Naive thymus-derived CD8-positive, alpha-beta T cell (primary cell): ENCODE data around the gene MT1A. TPM values are rescaled to one million over a fixed set of nuclear protein-coding genes. Genes with fewer than 3 reads are reported as not detected.
A peak's percentile ranks its signal among the peaks of the same experiment; 100 is the strongest.

Experiments used
- ATAC-seq, 2 donors: fragments of 150-1000 bp; cut with Tn5 transposase in 1 of 2; sonication (Bioruptor Pico), chemical (Tn5 transposase) in 1 of 2; 1 replicate in 1 of 2; 2 replicates in 1 of 2; pipeline ENCODE4 v1.10.0; 2021; ENCODE audit warnings: mild to moderate bottlenecking in 2 of 2, moderate library complexity in 2 of 2
- POLR2A ChIA-PET: fragments of 350-600 bp; sonication (Branson Sonifier 250); formaldehyde crosslinking; loops from one replicate; lab custom pipeline; 2021; ENCODE audit warnings: antibody characterized with exemption; lab: Charles Lee
- DNase-seq, 10 donors: peaks; one replicate each; pipeline versions ENCODE4 v3.0.0 to v3.0.0-alpha.2; 2020 to 2022
- H3K27ac Mint-ChIP-seq, 10 donors: one replicate each; pipeline ENCODE4 v1.8.0; 2020 to 2022; ENCODE audit warnings: mild to moderate bottlenecking in 10 of 10, mixed read lengths in 10 of 10, moderate library complexity in 4 of 10, inconsistent platforms in 1 of 10
- H3K27me3 Mint-ChIP-seq, 5 donors: one replicate each; pipeline ENCODE4 v1.8.0; 2021 to 2022; ENCODE audit warnings: mixed read lengths in 5 of 5
- H3K36me3 Mint-ChIP-seq, 3 donors: one replicate each; pipeline ENCODE4 v1.8.0; 2020 to 2022; ENCODE audit warnings: mixed read lengths in 3 of 3, mild to moderate bottlenecking in 2 of 3, inconsistent platforms in 1 of 3
- H3K4me1 Mint-ChIP-seq, 4 donors: one replicate each; pipeline ENCODE4 v1.8.0; 2021 to 2022; ENCODE audit warnings: mixed read lengths in 4 of 4
- H3K4me3 Mint-ChIP-seq, 10 donors: one replicate each; pipeline ENCODE4 v1.8.0; 2020 to 2022; ENCODE audit warnings: mild to moderate bottlenecking in 10 of 10, mixed read lengths in 10 of 10, moderate library complexity in 6 of 10, inconsistent platforms in 1 of 10
- H3K9me3 Mint-ChIP-seq, 9 donors: one replicate each; pipeline ENCODE4 v1.8.0; 2020 to 2022; ENCODE audit warnings: mixed read lengths in 9 of 9, mild to moderate bottlenecking in 3 of 9, inconsistent platforms in 1 of 9, moderate library complexity in 1 of 9
- polyA plus RNA-seq, 3 donors: library from polyadenylated mRNA; unstranded; fragments of 300-500 nt; fragmentation: Illumina TruSeq; gene quantifications; one replicate each; pipeline ENCODE4 v1.2.3, GENCODE V29; 2021
- total RNA-seq, 8 experiments: library from RNA in 2 of 8; stranded (reverse) in 2 of 8; gene quantifications; one replicate each; pipeline ENCODE4 v1.2.3 and lab custom pipeline; 2021 to 2026

MT1A gene
- total and polyA plus RNA-seq, 5 experiments from 2014 or later, result not detected

GRCh38 chr16:56605475-56605874 lies 33.0 kb upstream of the MT1A start:
- H3K36me3 Mint-ChIP-seq, result no peaks in the 10 kb centered on the region
- POLR2A ChIA-PET, result interaction anchor here (0.6 to 4.8 kb wide), 11 partner anchors 10 to 103 kb away, joined by 3 to 21 read pairs (median 4); partner anchors contain the start of genes MT1F and MT1X
- peaks cover 23 to 48% (median 42%) of the 10 kb centered on the region in 4 donors for H3K4me1 Mint-ChIP-seq
- peak overlapping the region in 7 of 10 donors; percentile 78 to 98 (median 94) for H3K27ac Mint-ChIP-seq
- H3K4me3 Mint-ChIP-seq, result no peak overlapping the region
- no peak for ATAC-seq
- H3K27me3 Mint-ChIP-seq, result peaks cover 0 to 2% (median 0%) of the 10 kb centered on the region in 5 donors
- no peak for DNase-seq
- no peaks in the 10 kb centered on the region for H3K9me3 Mint-ChIP-seq

- Mint-ChIP-seq H3K27ac (peak overlapping the region; percentile 89 to 98 (median 96)), H3K27me3 (no peaks in the 10 kb centered on the region), H3K4me3 (peak overlapping the region in 3 of 10 donors; percentile 59 to 70 (median 65)), H3K36me3 (no peaks in the 10 kb centered on the region), H3K9me3 (no peaks in the 10 kb centered on the region), H3K4me1 (peaks cover 26 to 51% (median 47%) of the 10 kb centered on the region in 4 donors)
- no peak for DNase-seq
- no peak for ATAC-seq
- POLR2A ChIA-PET, result interaction anchor here (1.2 to 4.8 kb wide), 10 partner anchors 10 to 102 kb away, joined by 3 to 33 read pairs (median 6); partner anchors contain the start of genes MT1E, MT1F and MT1X
Observed at GRCh38 chr16:56606071-56606475, 32.4 kb upstream of the MT1A start.

- peak overlapping the region; percentile 89 to 98 (median 96) for H3K27ac Mint-ChIP-seq
- no peak for DNase-seq
- H3K4me3 Mint-ChIP-seq, result peak overlapping the region; percentile 65 to 90 (median 79)
- ATAC-seq, result no peak
- POLR2A ChIA-PET, result interaction anchor here (0.8 to 4.8 kb wide), 15 partner anchors 9 to 291 kb away, joined by 3 to 33 read pairs (median 6); partner anchors contain the start of genes BBS2, MT1E, MT1F and MT1X
- peaks cover 30 to 56% (median 53%) of the 10 kb centered on the region in 4 donors for H3K4me1 Mint-ChIP-seq
- H3K36me3 Mint-ChIP-seq, result no peaks in the 10 kb centered on the region
- no peaks in the 10 kb centered on the region for H3K9me3 Mint-ChIP-seq
- no peaks in the 10 kb centered on the region for H3K27me3 Mint-ChIP-seq
Observed at GRCh38 chr16:56606476-56607108, 31.9 kb upstream of the MT1A start.

GRCh38 chr16:56607109-56607618 lies 31.3 kb upstream of the MT1A start:
- Mint-ChIP-seq H3K36me3 (no peaks in the 10 kb centered on the region), H3K27me3 (no peaks in the 10 kb centered on the region), H3K9me3 (no peaks in the 10 kb centered on the region), H3K4me3 (peak overlapping the region; percentile 76 to 90 (median 81)), H3K4me1 (peaks cover 30 to 57% (median 54%) of the 10 kb centered on the region in 4 donors), H3K27ac (peak overlapping the region; percentile 89 to 98 (median 96))
- DNase-seq (peak in 6 of 10 donors; percentile 23 to 54 (median 32)), ATAC-seq (no peak)
- POLR2A ChIA-PET, result interaction anchor here (0.8 to 4.8 kb wide), 14 partner anchors 9 to 290 kb away, joined by 3 to 33 read pairs (median 6); partner anchors contain the start of genes BBS2, MT1E, MT1X and MT3

- H3K27me3 Mint-ChIP-seq, result no peaks in the 10 kb centered on the region
- H3K9me3 Mint-ChIP-seq, result no peaks in the 10 kb centered on the region
- POLR2A ChIA-PET, result interaction anchor here (0.5 to 5.6 kb wide), 14 partner anchors 10 to 659 kb away, joined by 3 to 50 read pairs (median 8); partner anchors contain the start of genes BBS2, HERPUD1, MT1E and MT1H
- peak overlapping the region; percentile 89 to 98 (median 96) for H3K27ac Mint-ChIP-seq
- no peak for ATAC-seq
- H3K4me3 Mint-ChIP-seq, result peak overlapping the region; percentile 78 to 90 (median 83)
- H3K36me3 Mint-ChIP-seq, result no peaks in the 10 kb centered on the region
- peak in 1 of 10 donors; percentile 7 for DNase-seq
- H3K4me1 Mint-ChIP-seq, result peaks cover 30 to 58% (median 54%) of the 10 kb centered on the region in 4 donors
Observed at GRCh38 chr16:56607675-56608042, 30.8 kb upstream of the MT1A start.

- peaks cover 30 to 59% (median 54%) of the 10 kb centered on the region in 4 donors for H3K4me1 Mint-ChIP-seq
- no peaks in the 10 kb centered on the region for H3K27me3 Mint-ChIP-seq
- H3K36me3 Mint-ChIP-seq, result no peaks in the 10 kb centered on the region
- H3K9me3 Mint-ChIP-seq, result no peaks in the 10 kb centered on the region
- ATAC-seq (peak; percentile 72 to 89), DNase-seq (peak; percentile 74 to 89 (median 80))
- H3K4me3 Mint-ChIP-seq, result peak within 1 kb of the TSS; percentile 86 to 100 (median 96)
- H3K27ac Mint-ChIP-seq, result peak within 1 kb of the TSS; percentile 91 to 99 (median 96)
- POLR2A ChIA-PET, result interaction anchor here (0.5 to 5.6 kb wide), 19 partner anchors 8 to 667 kb away, joined by 3 to 50 read pairs (median 6); partner anchors contain the start of genes BBS2, HERPUD1, MT1A and MT1E
Observed at GRCh38 chr16:56608043-56608875, 30.2 kb upstream of the MT1A start, which contains the start of gene MT2A. TSS of gene MT2A (plus strand) at chr16:56608584. CDS start at chr16:56608656, 72 bp downstream.

- POLR2A ChIA-PET, result interaction anchor here (0.6 to 5.6 kb wide), 18 partner anchors 8 to 666 kb away, joined by 3 to 50 read pairs (median 6); partner anchors contain the start of genes BBS2, HERPUD1, MT1A and MT1E
- Mint-ChIP-seq H3K4me3 (peak overlapping the region; percentile 86 to 100 (median 96)), H3K9me3 (no peaks in the 10 kb centered on the region), H3K27ac (peak overlapping the region; percentile 87 to 99 (median 96)), H3K27me3 (no peaks in the 10 kb centered on the region), H3K4me1 (peaks cover 30 to 61% (median 54%) of the 10 kb centered on the region in 4 donors), H3K36me3 (no peaks in the 10 kb centered on the region)
- DNase-seq (peak in 1 of 10 donors; percentile 16), ATAC-seq (peak in 1 of 2 donors; percentile 9)
Observed at GRCh38 chr16:56608876-56609462, 29.5 kb upstream of the MT1A start.

- H3K27me3 Mint-ChIP-seq, result no peaks in the 10 kb centered on the region
- H3K9me3 Mint-ChIP-seq, result no peaks in the 10 kb centered on the region
- POLR2A ChIA-PET, result interaction anchor here (1.6 to 5.6 kb wide), 7 partner anchors 9 to 100 kb away, joined by 4 to 50 read pairs (median 21); partner anchors contain the start of genes MT1E and MT1X
- peak; percentile 51 to 89 (median 74) for DNase-seq
- H3K27ac Mint-ChIP-seq, result peak overlapping the region; percentile 87 to 99 (median 96)
- peak; percentile 35 to 48 for ATAC-seq
- H3K36me3 Mint-ChIP-seq, result no peaks in the 10 kb centered on the region
- H3K4me3 Mint-ChIP-seq, result peak overlapping the region; percentile 86 to 100 (median 96)
- H3K4me1 Mint-ChIP-seq, result peaks cover 30 to 64% (median 54%) of the 10 kb centered on the region in 4 donors
Observed at GRCh38 chr16:56609463-56609921, 29.0 kb upstream of the MT1A start.

- DNase-seq (peak; percentile 40 to 83 (median 71)), ATAC-seq (peak; percentile 39 to 79)
- Mint-ChIP-seq H3K36me3 (no peaks in the 10 kb centered on the region), H3K27ac (peak overlapping the region; percentile 87 to 99 (median 96)), H3K4me1 (peaks cover 30 to 68% (median 53%) of the 10 kb centered on the region in 4 donors), H3K27me3 (no peaks in the 10 kb centered on the region), H3K4me3 (peak overlapping the region; percentile 86 to 100 (median 96)), H3K9me3 (no peaks in the 10 kb centered on the region)
- POLR2A ChIA-PET, result interaction anchor here (0.7 to 5.6 kb wide), 9 partner anchors 13 to 99 kb away, joined by 3 to 50 read pairs (median 9); partner anchors contain the start of gene MT1E
Observed at GRCh38 chr16:56610017-56610608, 28.4 kb upstream of the MT1A start.

- Mint-ChIP-seq H3K4me3 (peak overlapping the region; percentile 68 to 100 (median 96)), H3K27ac (peak overlapping the region; percentile 87 to 99 (median 96)), H3K4me1 (peaks cover 30 to 68% (median 53%) of the 10 kb centered on the region in 4 donors), H3K36me3 (no peaks in the 10 kb centered on the region), H3K9me3 (no peaks in the 10 kb centered on the region), H3K27me3 (no peaks in the 10 kb centered on the region)
- no peak for DNase-seq
- POLR2A ChIA-PET, result interaction anchor here (0.7 to 5.6 kb wide), 7 partner anchors 13 to 99 kb away, joined by 3 to 50 read pairs (median 3); partner anchors contain the start of gene MT1E
- peak; percentile 1 to 36 for ATAC-seq
Observed at GRCh38 chr16:56610609-56611111, 27.8 kb upstream of the MT1A start.
